Skin epidermis (tissue), 12 donors: ENCODE measurements around the gene ASTN2.

Source experiments
- H3K27ac ChIP-seq, 21 experiments: fragments of 200-600 bp; sonication (generic) in 11 of 21; one replicate each; pipeline ENCODE4 v1.5.0; 2020; ENCODE audit warnings: mild to moderate bottlenecking in 3 of 21, inconsistent platforms in 2 of 21, moderate library complexity in 2 of 21
- H3K4me3 ChIP-seq, 7 experiments: fragments of 200-600 bp; sonication (generic) in 2 of 7; one replicate each; pipeline ENCODE4 v1.5.0; 2020; ENCODE audit warnings: inconsistent platforms in 2 of 7, mild to moderate bottlenecking in 2 of 7, moderate library complexity in 1 of 7

ASTN2 gene

GRCh38 chr9:116451500-116452115, 963.2 kb downstream of the ASTN2 start:
- Histone ChIP-seq H3K27ac (no peak overlapping the region), H3K4me3 (no peak overlapping the region)

DNA sequence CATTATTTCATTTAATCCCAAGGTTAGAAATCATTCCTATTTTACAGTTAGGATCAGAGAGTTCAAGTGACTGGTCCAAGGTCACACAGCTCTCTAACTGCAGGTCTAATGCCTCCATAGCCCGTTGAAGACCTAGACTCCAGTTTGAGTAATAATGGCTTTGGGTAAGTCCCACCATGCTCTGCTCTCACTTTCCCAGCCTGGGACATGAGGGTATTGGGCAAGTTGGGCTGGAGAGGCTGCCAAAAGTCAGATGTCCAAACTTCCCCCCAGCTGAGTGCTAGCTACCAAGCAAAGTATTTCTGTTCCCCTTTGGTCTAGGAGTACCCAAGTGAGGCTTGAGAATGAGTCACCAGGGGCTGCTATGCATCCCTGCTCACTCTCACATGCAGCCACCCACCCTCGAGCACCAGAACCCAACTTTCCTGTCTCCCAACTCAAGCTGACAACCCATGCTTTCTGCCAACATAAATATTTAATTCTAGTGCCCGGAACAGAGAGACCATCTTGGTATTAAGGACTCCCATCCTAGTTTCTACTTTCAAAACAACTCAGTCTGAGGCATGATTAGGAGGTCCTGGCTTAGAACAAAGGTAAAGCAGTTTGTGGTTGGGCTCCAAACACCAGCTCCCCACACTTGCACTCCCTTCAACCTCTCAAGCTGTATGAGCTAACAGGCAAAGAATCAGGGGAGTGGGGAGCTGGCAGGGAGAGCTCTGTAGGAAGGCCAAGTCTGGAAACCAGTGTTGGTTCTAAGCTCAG, 964.3 kb downstream of the ASTN2 start:
- H3K27ac ChIP-seq: no peak overlapping the region
- no peak overlapping the region for H3K4me3 ChIP-seq

DNA sequence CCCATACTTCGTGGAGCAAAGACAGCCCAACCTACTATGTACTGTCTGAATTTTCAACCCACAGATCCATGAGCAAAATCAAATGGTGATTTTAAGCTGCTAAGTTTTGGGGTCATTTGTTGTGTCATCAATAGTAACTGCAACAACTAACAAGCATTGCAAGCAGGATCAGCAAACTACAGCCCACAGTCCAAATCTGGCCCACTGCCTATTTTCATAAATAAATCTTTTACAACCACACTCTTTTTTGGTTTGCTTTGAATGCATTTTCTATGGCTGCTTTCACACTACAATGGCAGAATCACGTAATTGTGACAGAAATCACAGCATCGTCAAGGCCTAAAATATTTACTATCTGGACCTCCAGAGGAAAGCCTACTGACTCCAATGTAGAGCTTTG, 964.9 kb downstream of the ASTN2 start:
- H3K4me3 ChIP-seq: no peak overlapping the region
- H3K27ac ChIP-seq: no peak overlapping the region

DNA sequence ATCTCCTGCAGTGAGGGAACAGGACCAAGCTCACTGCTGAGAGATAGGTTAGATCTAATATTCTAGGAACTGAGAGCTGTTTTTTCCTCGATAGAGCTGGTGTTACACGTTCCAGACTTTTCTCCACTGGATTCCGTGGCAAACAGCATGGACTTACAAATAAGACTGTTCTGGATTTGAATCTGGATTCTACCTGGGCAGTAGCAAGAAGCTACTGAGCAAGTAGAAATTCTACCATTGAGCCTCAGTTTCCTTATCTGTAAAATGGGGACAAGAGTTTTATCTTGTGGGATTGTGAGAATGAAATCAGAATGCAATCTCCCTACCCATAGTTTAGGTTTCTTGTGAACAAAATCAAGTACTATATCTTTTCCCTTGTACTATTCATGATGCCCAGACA, 966.4 kb downstream of the ASTN2 start:
- Histone ChIP-seq H3K4me3 (no peak overlapping the region), H3K27ac (no peak overlapping the region)

GRCh38 chr9:116447934-116448333, 966.9 kb downstream of the ASTN2 start:
- Histone ChIP-seq H3K27ac (no peak overlapping the region), H3K4me3 (no peak overlapping the region)

DNA sequence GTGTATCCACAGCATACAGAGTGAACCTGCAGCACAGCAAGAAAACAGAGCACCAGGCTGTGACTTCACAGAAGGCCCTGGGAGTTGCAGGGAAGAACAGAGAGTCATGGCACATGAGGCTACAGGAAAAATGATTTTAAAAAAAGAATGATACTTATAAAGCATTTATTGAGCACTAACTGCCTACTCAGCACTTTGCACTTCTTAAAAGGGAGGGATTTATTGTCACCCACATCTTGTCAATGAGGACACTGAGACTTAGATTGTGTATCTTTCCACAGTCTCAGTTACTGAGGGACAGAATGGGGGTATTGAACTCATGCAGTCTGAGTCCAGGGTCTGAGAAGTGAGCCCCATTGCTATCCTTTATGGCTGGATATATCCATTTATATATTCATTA, 972.3 kb downstream of the ASTN2 start:
- no peak overlapping the region for H3K27ac ChIP-seq
- no peak overlapping the region for H3K4me3 ChIP-seq

- Histone ChIP-seq H3K27ac (no peak overlapping the region), H3K4me3 (no peak overlapping the region)
Measured at GRCh38 chr9:116437411-116438370, 977.2 kb downstream of the ASTN2 start.

DNA sequence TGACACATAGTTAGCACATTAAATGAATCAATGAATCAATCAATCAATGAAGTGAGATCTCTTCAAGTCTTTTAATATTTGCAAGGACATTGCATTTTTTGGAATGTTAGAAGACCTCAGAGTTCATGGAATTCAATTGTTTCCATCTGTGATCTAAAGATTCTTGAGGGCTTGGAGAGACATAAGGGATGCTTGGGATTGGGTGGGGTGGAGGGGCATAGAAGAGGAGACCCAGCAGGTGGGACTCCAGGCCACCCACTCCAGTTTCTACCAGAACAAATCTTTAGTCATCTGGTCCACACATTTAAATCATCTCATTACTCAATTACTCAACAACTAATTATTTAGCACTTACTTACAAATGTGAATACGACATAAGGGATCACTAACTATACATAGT, 978.7 kb downstream of the ASTN2 start:
- no peak overlapping the region for H3K4me3 ChIP-seq

GRCh38 chr9:116435706-116436105, 979.2 kb downstream of the ASTN2 start:
- H3K4me3 ChIP-seq: no peak overlapping the region
- H3K27ac ChIP-seq: no peak overlapping the region

More for the DNA sequence above, 978.7 kb downstream of the ASTN2 start:
- H3K27ac ChIP-seq: no peak overlapping the region

DNA sequence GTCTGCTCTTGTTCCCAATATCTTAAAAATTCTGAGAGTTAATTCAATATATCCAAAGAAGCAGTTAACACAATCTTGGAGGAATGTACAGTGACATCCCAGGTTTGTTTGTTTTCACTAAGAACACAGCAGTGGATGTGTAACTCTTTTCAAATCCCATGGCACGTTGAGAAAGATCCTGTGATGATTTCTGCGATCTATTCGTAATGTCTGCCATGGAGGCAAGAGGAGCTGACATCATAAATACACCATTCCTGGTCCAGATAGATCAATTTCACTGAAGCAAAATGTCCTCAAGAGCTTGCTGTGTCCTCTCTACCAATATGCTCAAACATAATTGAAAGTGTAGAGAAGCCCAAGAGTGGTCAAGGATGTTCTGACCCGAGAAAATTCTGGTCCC, 980.5 kb downstream of the ASTN2 start:
- Histone ChIP-seq H3K4me3 (no peak overlapping the region), H3K27ac (no peak overlapping the region)

DNA sequence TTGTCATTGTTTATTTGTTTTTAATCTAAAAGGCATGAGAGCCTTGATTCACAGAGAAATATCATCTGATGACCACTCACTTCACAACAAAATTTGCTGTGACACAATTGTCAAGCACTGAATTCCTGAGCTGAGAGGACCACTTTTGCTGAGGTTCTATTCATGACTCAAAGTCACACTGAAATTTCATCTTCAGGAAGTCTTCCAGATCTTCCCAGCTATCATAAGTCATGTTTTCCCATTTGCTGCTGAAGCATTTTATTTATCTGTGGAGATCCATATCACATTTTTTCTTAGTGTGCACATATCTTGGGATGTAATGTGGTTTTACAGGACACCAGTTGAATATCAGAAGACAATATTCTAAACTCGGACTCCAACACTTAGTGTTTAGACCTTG, 982.8 kb downstream of the ASTN2 start:
- no peak overlapping the region for H3K27ac ChIP-seq

GRCh38 chr9:116430849-116431248, 984.0 kb downstream of the ASTN2 start:
- no peak overlapping the region for H3K27ac ChIP-seq
- H3K4me3 ChIP-seq: no peak overlapping the region

More for the DNA sequence above, 982.8 kb downstream of the ASTN2 start:
- no peak overlapping the region for H3K4me3 ChIP-seq

DNA sequence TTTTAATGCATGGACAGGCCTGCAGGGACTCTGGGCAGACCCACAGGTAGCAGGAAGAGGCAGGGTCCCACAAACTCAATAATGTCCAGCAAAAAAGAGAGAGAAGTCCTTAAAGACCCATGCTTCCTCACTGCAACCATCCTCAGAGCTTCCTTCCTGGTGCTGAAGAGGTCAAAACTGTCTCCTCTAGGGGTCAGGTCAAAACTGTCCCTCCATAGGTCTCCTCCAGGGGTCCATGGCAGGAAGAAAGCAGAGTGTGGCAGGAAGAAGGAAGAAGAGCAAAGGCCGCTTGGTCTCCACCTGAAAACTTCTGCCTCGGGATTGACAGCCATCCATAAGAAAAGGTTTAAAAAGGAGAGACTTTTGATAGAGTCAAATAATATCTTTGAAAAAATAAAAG, 989.6 kb downstream of the ASTN2 start:
- H3K4me3 ChIP-seq: no peak overlapping the region
- no peak overlapping the region for H3K27ac ChIP-seq

GRCh38 chr9:116423149-116423548, 991.7 kb downstream of the ASTN2 start:
- Histone ChIP-seq H3K4me3 (no peak overlapping the region), H3K27ac (no peak overlapping the region)

- Histone ChIP-seq H3K27ac (no peak overlapping the region), H3K4me3 (no peak overlapping the region)
Measured at GRCh38 chr9:116422119-116422979, 992.5 kb downstream of the ASTN2 start.

- Histone ChIP-seq H3K27ac (no peak overlapping the region), H3K4me3 (no peak overlapping the region)
Measured at GRCh38 chr9:116420993-116421538, 993.8 kb downstream of the ASTN2 start.

DNA sequence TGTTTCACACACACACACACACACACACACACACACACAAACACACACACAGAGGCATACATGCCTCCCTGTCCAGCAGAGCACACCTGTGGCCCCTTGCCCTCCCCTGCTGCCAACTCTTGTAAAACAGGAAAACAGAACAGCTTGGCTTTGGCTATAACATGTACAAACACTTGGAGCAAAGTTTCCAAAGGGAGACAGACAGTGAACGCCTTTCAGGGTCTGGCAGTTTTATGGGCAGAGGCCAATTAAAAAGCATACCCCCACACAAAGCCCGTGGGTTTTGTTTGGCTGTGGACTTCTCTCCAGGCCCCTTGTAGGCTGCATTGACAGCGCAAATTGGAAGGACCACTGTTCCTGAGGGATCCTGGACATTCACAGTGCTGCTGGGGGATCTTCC, 995.7 kb downstream of the ASTN2 start:
- Histone ChIP-seq H3K27ac (no peak overlapping the region), H3K4me3 (no peak overlapping the region)

GRCh38 chr9:116417464-116417863, 997.4 kb downstream of the ASTN2 start:
- Histone ChIP-seq H3K27ac (no peak overlapping the region), H3K4me3 (no peak overlapping the region)

DNA sequence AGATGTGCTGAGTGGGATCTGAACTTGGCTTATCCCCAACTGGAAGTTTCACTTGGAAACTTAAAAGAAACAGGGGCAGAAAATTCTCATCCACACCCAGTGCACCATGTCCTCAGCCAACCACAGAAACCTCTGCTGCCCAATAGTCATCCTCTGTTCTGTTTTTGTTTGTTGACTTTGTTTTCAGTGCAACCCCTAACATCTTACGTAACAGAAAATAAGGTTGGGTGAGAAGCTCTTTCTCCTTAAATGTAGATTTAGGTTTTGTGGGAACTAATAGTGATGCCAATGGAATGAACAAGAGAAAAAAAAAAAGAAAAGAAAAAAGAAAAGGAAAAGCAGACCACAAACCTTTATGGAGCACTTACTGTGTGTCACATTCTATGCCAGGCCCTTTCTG, 998.4 kb downstream of the ASTN2 start:
- no peak overlapping the region for H3K27ac ChIP-seq
- H3K4me3 ChIP-seq: no peak overlapping the region
